Progenitor cell of endocrine pancreas (in vitro differentiated cells): ENCODE measurements around the gene KLB. TPM values are rescaled to one million over a fixed set of nuclear protein-coding genes. Genes with fewer than 3 reads are reported as not detected.

Experiments used
- DNase-seq: peaks from one replicate; pipeline ENCODE4 v3.0.0; 2021; ENCODE audit warnings: low spot score; ENCODE audit not compliant: unreplicated experiment
- H3K27ac Mint-ChIP-seq: 2 replicates; pipeline ENCODE4 v1.8.0; 2021; ENCODE audit warnings: mild to moderate bottlenecking, moderate library complexity, mixed read lengths
- H3K27me3 Mint-ChIP-seq: 2 replicates; pipeline ENCODE4 v1.8.0; 2021; ENCODE audit warnings: mixed read lengths
- H3K36me3 Mint-ChIP-seq: 2 replicates; pipeline ENCODE4 v1.8.0; 2022; ENCODE audit warnings: mixed read lengths; ENCODE audit not compliant: insufficient read depth
- H3K4me1 Mint-ChIP-seq: 2 replicates; pipeline ENCODE4 v1.8.0; 2021; ENCODE audit warnings: low read depth, mixed read lengths
- H3K4me3 Mint-ChIP-seq: 2 replicates; pipeline ENCODE4 v1.8.0; 2021; ENCODE audit warnings: low read depth, mild to moderate bottlenecking, moderate library complexity, mixed read lengths
- H3K9me3 Mint-ChIP-seq: 2 replicates; pipeline ENCODE4 v1.8.0; 2021; ENCODE audit warnings: low read depth, mixed read lengths
- CTCF ChIP-seq: fragments of 200-600 bp; sonication (generic); IDR thresholded peaks from one replicate; pipeline ENCODE4 v1.5.0; 2021; ENCODE audit warnings: antibody characterized with exemption, mild to moderate bottlenecking; ENCODE audit not compliant: unreplicated experiment
- total RNA-seq: library from RNA; stranded (reverse); gene quantifications from 2 replicates; pipeline ENCODE4 v1.2.1, GENCODE V29; 2021

Gene KLB
- total RNA-seq, 1 donor from 2014 or later: 0.43 TPM

GRCh38 chr4:39450618-39451017 is 43.9 kb downstream of the KLB start:
- no peak overlapping the region for H3K4me3 Mint-ChIP-seq
- no peaks in the 10 kb centered on the region for H3K27me3 Mint-ChIP-seq
- TF ChIP-seq CTCF: no peak
- H3K36me3 Mint-ChIP-seq: peaks cover 34% of the 10 kb centered on the region
- peaks cover 24% of the 10 kb centered on the region for H3K4me1 Mint-ChIP-seq
- no peak for DNase-seq
- peak overlapping the region; percentile 78 for H3K27ac Mint-ChIP-seq
- no peaks in the 10 kb centered on the region for H3K9me3 Mint-ChIP-seq

- DNase-seq: no peak
- Mint-ChIP-seq H3K4me1 (peaks cover 26% of the 10 kb centered on the region), H3K4me3 (no peak overlapping the region), H3K36me3 (peaks cover 38% of the 10 kb centered on the region), H3K27me3 (no peaks in the 10 kb centered on the region), H3K9me3 (no peaks in the 10 kb centered on the region), H3K27ac (peak overlapping the region; percentile 78)
- TF ChIP-seq CTCF: no peak
Measured at GRCh38 chr4:39451423-39452023, 44.8 kb downstream of the KLB start.

- Mint-ChIP-seq H3K9me3 (no peaks in the 10 kb centered on the region), H3K4me1 (peaks cover 34% of the 10 kb centered on the region), H3K36me3 (peaks cover 45% of the 10 kb centered on the region), H3K27me3 (no peaks in the 10 kb centered on the region), H3K27ac (peak overlapping the region; percentile 25), H3K4me3 (no peak overlapping the region)
- no peak for DNase-seq
- TF ChIP-seq CTCF: no peak
Measured at GRCh38 chr4:39452153-39452859, 45.6 kb downstream of the KLB start.

DNA sequence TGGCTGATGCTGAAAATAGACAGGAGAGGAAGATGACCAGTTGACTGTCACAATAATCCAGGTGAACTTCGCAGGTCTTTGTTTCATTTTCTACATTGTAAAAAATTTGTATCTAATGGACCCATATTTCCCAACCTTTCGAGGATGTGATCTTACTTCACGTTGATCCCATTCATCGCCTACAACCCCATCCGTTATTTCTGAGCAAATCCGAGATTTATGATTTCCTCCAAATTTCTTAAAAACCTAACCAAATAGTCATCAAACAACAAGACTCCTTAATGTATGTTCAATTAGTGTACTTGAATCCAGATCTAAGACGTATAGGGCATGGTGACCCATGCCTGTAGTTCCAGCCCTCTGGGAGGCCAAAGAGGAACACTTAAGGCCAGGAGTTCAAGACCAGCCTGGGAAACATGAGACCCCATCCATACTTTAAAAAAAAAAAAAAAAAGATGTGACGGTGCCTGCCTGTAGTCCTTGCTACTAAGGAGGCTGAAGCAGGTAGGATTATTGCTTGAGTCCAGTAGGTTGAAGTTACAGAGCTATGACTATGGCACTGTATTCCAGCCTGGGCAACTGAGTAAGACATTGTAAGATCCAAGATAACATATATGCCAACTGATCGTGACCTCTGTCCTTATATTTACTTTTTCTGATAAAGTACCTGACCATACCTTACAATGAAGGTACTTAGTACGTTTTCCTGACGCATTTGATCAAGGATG is 46.3 kb downstream of the KLB start:
- peaks cover 48% of the 10 kb centered on the region for H3K36me3 Mint-ChIP-seq
- H3K4me3 Mint-ChIP-seq: no peak overlapping the region
- peak overlapping the region; percentile 78 for H3K27ac Mint-ChIP-seq

More for the DNA sequence above, 46.3 kb downstream of the KLB start:
- TF ChIP-seq CTCF: no peak
- Mint-ChIP-seq H3K9me3 (no peaks in the 10 kb centered on the region), H3K27me3 (no peaks in the 10 kb centered on the region), H3K4me1 (peaks cover 40% of the 10 kb centered on the region)
- DNase-seq: no peak
